ENCODE measurements around the gene INTS11.

INTS11 gene

GRCh38 chr1:1329304-1330210, 5.1 kb upstream of the INTS11 start:
- H3K4me3 ChIP-seq (ENCODE audit: control insufficient read depth, low read depth, low read length): no peak overlapping the region
- TF ChIP-seq CTCF (conservative IDR thresholded peaks at IDR 0.05; ENCODE audit: control insufficient read depth, insufficient read depth, low read depth, low read length): no peak
- DNase-seq (ENCODE audit: low read depth): no peak

GRCh38 chr1:1328254-1328653, 3.8 kb upstream of the INTS11 start:
- H3K4me3 ChIP-seq (ENCODE audit: control insufficient read depth, low read depth, low read length): no peak overlapping the region
- TF ChIP-seq CTCF (conservative IDR thresholded peaks at IDR 0.05; ENCODE audit: control insufficient read depth, insufficient read depth, low read depth, low read length): no peak
- DNase-seq (ENCODE audit: low read depth): no peak

GRCh38 chr1:1327291-1327690, 2.8 kb upstream of the INTS11 start:
- no peak for TF ChIP-seq CTCF (conservative IDR thresholded peaks at IDR 0.05; ENCODE audit: control insufficient read depth, insufficient read depth, low read depth, low read length)

GRCh38 chr1:1326075-1326605, 1.7 kb upstream of the INTS11 start:
- H3K4me3 ChIP-seq (ENCODE audit: control insufficient read depth, low read depth, low read length): no peak overlapping the region
- TF ChIP-seq CTCF (conservative IDR thresholded peaks at IDR 0.05; ENCODE audit: control insufficient read depth, insufficient read depth, low read depth, low read length): no peak
- no peak for DNase-seq (ENCODE audit: low read depth)

More at GRCh38 chr1:1327291-1327690, 2.8 kb upstream of the INTS11 start:
- DNase-seq (ENCODE audit: low read depth): no peak
- H3K4me3 ChIP-seq (ENCODE audit: control insufficient read depth, low read depth, low read length): no peak overlapping the region

GRCh38 chr1:1325288-1326074, 1.0 kb upstream of the INTS11 start:
- DNase-seq (ENCODE audit: low read depth): no peak
- no peak for TF ChIP-seq CTCF (conservative IDR thresholded peaks at IDR 0.05; ENCODE audit: control insufficient read depth, insufficient read depth, low read depth, low read length)
- peak overlapping the region; percentile 71 for H3K4me3 ChIP-seq (ENCODE audit: control insufficient read depth, low read depth, low read length)

GRCh38 chr1:1324084-1324523, 356 bp downstream of the INTS11 start:
- H3K4me3 ChIP-seq (ENCODE audit: control insufficient read depth, low read depth, low read length): peak overlapping the region; percentile 63
- no peak for DNase-seq (ENCODE audit: low read depth)
- TF ChIP-seq CTCF (conservative IDR thresholded peaks at IDR 0.05; ENCODE audit: control insufficient read depth, insufficient read depth, low read depth, low read length): no peak

Measured in fibroblast of mammary gland (primary cell).